MCF 10A (cell line): ENCODE measurements around the gene INSC. TPM values are rescaled to one million over a fixed set of nuclear protein-coding genes. Genes with fewer than 3 reads are reported as not detected.
A peak's percentile ranks its signal among the peaks of the same experiment; 100 is the strongest.

Experiments
- BruUV-seq: library from RNA; stranded (reverse); fragments of 400-500 nt; replicated peaks from 2 replicates; lab custom pipeline; 2021; lab: Mats Ljungman, UMichigan
- CTCF ChIA-PET: fragments of 300-600 bp; sonication (Branson Sonifier 250); formaldehyde crosslinking; extraction: SDS; loops from one replicate; lab custom pipeline; 2021; ENCODE audit warnings: antibody characterized with exemption, inconsistent platforms; lab: Yijun Ruan, JAX
- POLR2A ChIA-PET: fragments of 300-600, 350-650 bp; sonication (Branson Sonifier 250); formaldehyde crosslinking; extraction: SDS; loops from one replicate; lab custom pipeline; 2020; ENCODE audit warnings: antibody characterized with exemption, inconsistent platforms; lab: Yijun Ruan, JAX
- DNase-seq: peaks from one replicate; pipeline ENCODE4 v3.0.0-alpha.2; 2018; ENCODE audit not compliant: unreplicated experiment
- H3K27ac Mint-ChIP-seq: one replicate; pipeline ENCODE4 v1.8.0; 2022; ENCODE audit warnings: mild to moderate bottlenecking, low read depth, mixed read lengths; ENCODE audit not compliant: unreplicated experiment
- H3K27me3 Mint-ChIP-seq: one replicate; pipeline ENCODE4 v1.8.0; 2022; ENCODE audit warnings: mixed read lengths; ENCODE audit not compliant: insufficient read depth, unreplicated experiment
- H3K36me3 Mint-ChIP-seq: one replicate; pipeline ENCODE4 v1.8.0; 2022; ENCODE audit warnings: mild to moderate bottlenecking, moderate library complexity, mixed read lengths; ENCODE audit not compliant: insufficient read depth, unreplicated experiment
- H3K4me1 Mint-ChIP-seq: one replicate; pipeline ENCODE4 v1.8.0; 2022; ENCODE audit warnings: mixed read lengths; ENCODE audit not compliant: insufficient read depth, unreplicated experiment
- H3K4me3 Mint-ChIP-seq: one replicate; pipeline ENCODE4 v1.8.0; 2022; ENCODE audit warnings: mild to moderate bottlenecking, moderate library complexity, mixed read lengths; ENCODE audit not compliant: unreplicated experiment
- H3K9me3 Mint-ChIP-seq: one replicate; pipeline ENCODE4 v1.8.0; 2022; ENCODE audit warnings: mixed read lengths; ENCODE audit not compliant: unreplicated experiment
- intact Hi-C: fragments of 100-400 bp; cut with micrococcal nuclease; formaldehyde crosslinking; loops from 2 replicates; pipeline ENCODE4 v1.14.1; 2022
- total RNA-seq: library from RNA; stranded (reverse); gene quantifications from 2 replicates; pipeline ENCODE4 v1.2.3, GENCODE V29; 2022
- TF ChIP-seq, protein P1 (sequence below): fragments of 200-600 bp; IDR thresholded peaks from one replicate; pipeline ENCODE4 v1.8.0; 2022; ENCODE audit warnings: antibody characterized with exemption, mild to moderate bottlenecking; ENCODE audit not compliant: unreplicated experiment

The INSC gene
- total RNA-seq, 1 experiment from 2014 or later: 5.8 TPM

DNA sequence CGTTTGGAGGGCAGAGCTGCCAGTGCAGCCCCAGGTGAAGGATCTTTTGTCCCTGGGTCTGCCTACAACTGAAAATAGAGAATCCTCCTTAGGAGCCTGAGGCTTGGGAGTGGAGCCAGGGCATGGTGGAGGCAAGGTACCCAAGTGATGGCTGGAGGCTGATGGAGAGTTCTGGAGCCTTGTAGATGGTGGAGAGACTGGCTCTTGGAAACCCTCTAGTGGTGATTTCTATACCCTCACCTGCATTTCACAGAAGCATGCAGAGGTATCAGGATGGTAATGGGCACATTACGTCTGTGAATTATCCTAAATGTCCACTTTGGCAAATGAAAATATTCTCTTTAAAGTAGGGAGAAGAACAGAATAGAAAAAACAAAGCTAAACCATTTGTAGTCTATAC, 44.4 kb downstream of the INSC start:
- Mint-ChIP-seq H3K9me3 (no peaks in the 10 kb centered on the region), H3K36me3 (no peaks in the 10 kb centered on the region), H3K27ac (no peak overlapping the region), H3K27me3 (no peaks in the 10 kb centered on the region), H3K4me3 (no peak overlapping the region), H3K4me1 (peaks cover 22% of the 10 kb centered on the region)
- ChIA-PET CTCF (interaction anchor here (0.6 to 2.8 kb wide), 22 partner anchors 9 to 835 kb away, joined by 3 to 48 read pairs (median 4); no protein-coding TSS in a partner anchor), POLR2A (interaction anchor here (1.4 to 1.5 kb wide), 2 partner anchors 10 to 58 kb away, joined by 3 to 4 read pairs; no protein-coding TSS in a partner anchor)
- TF ChIP-seq, protein P1, sequence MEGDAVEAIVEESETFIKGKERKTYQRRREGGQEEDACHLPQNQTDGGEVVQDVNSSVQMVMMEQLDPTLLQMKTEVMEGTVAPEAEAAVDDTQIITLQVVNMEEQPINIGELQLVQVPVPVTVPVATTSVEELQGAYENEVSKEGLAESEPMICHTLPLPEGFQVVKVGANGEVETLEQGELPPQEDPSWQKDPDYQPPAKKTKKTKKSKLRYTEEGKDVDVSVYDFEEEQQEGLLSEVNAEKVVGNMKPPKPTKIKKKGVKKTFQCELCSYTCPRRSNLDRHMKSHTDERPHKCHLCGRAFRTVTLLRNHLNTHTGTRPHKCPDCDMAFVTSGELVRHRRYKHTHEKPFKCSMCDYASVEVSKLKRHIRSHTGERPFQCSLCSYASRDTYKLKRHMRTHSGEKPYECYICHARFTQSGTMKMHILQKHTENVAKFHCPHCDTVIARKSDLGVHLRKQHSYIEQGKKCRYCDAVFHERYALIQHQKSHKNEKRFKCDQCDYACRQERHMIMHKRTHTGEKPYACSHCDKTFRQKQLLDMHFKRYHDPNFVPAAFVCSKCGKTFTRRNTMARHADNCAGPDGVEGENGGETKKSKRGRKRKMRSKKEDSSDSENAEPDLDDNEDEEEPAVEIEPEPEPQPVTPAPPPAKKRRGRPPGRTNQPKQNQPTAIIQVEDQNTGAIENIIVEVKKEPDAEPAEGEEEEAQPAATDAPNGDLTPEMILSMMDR: peak; percentile 79
- peak; percentile 62 for DNase-seq
- BruUV-seq: no TSS peak
- intact Hi-C loops: loop anchor here (1.0 to 2.0 kb wide), 4 partner anchors 58 to 368 kb away; no protein-coding TSS in a partner anchor

DNA sequence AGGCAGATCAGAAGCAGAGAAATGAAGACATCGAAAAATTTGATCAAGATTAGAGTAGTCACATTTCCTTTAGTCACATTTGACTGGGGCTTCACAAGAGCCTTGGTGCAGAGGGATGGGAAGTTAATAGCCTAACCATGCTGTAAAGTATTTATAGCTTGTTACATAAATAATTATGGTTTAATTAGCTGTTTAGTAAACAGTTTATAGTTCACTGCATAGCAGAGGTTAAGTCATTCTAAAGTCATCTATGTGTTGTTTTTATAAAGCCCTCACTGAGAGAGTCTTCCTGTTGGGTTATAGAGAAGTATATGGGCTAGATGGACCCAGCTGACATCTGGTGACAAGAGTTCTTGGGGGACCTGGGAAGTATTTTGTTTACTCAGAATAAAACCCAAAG, 47.1 kb downstream of the INSC start:
- intact Hi-C loops: no loop called here
- POLR2A ChIA-PET: interaction anchor here (0.7 kb wide), 1 partner anchor 13 kb away, joined by 3 read pairs; no protein-coding TSS in a partner anchor
- TF ChIP-seq, protein P1: no peak
- CTCF ChIA-PET: interaction anchor here (0.6 to 2.5 kb wide), 8 partner anchors 15 to 253 kb away, joined by 3 to 10 read pairs (median 4); no protein-coding TSS in a partner anchor
- peaks cover 22% of the 10 kb centered on the region for H3K4me1 Mint-ChIP-seq
- H3K27ac Mint-ChIP-seq: no peak overlapping the region
- H3K36me3 Mint-ChIP-seq: no peaks in the 10 kb centered on the region
- BruUV-seq: no TSS peak
- no peaks in the 10 kb centered on the region for H3K9me3 Mint-ChIP-seq
- no peaks in the 10 kb centered on the region for H3K27me3 Mint-ChIP-seq
- no peak overlapping the region for H3K4me3 Mint-ChIP-seq
- DNase-seq: no peak

DNA sequence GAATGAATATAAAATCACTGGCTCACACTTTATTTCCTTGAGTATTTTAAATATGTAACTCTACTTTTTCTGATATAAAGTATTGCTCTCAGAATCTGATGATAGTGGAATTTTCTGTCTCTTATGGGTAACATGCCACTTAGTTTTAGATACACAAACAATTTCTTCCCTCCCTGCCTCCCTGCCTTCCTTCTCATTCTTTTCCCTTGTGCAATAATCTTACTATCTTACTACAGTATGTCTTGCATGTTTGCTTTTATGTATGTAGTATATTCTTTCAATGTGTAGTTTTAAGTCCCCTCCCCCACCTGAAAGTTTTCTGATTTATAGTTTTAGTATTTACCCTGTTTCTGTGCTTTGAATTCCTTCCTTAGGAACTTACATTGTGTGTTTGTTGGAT, 48.4 kb downstream of the INSC start:
- intact Hi-C loops: no loop called here
- DNase-seq: no peak
- ChIA-PET CTCF (interaction anchor here (2.5 kb wide), 1 partner anchor 61 kb away, joined by 10 read pairs; no protein-coding TSS in a partner anchor), POLR2A (no interaction called here)
- peaks cover 10% of the 10 kb centered on the region for H3K4me1 Mint-ChIP-seq
- H3K9me3 Mint-ChIP-seq: no peaks in the 10 kb centered on the region
- no peak overlapping the region for H3K27ac Mint-ChIP-seq
- no peaks in the 10 kb centered on the region for H3K27me3 Mint-ChIP-seq
- no peaks in the 10 kb centered on the region for H3K36me3 Mint-ChIP-seq
- TF ChIP-seq, protein P1: no peak
- BruUV-seq: no TSS peak
- no peak overlapping the region for H3K4me3 Mint-ChIP-seq

- H3K36me3 Mint-ChIP-seq: no peaks in the 10 kb centered on the region
- H3K4me1 Mint-ChIP-seq: peaks cover 3% of the 10 kb centered on the region
- H3K4me3 Mint-ChIP-seq: no peak overlapping the region
- H3K27me3 Mint-ChIP-seq: no peaks in the 10 kb centered on the region
- intact Hi-C loops: no loop called here
- BruUV-seq: no TSS peak
- TF ChIP-seq, protein P1: no peak
- DNase-seq: no peak
- H3K27ac Mint-ChIP-seq: no peak overlapping the region
- POLR2A ChIA-PET: no interaction called here
- CTCF ChIA-PET: interaction anchor here (1.5 kb wide), 1 partner anchor 66 kb away, joined by 5 read pairs; no protein-coding TSS in a partner anchor
- H3K9me3 Mint-ChIP-seq: no peaks in the 10 kb centered on the region
Observed at GRCh38 chr11:15166204-15166603, 51.5 kb downstream of the INSC start.
